Liver (tissue), 3 donors: ENCODE measurements around the gene MEX3B.

Source experiments
- CTCF ChIP-seq: fragments of 150-350 bp; IDR thresholded peaks from 2 replicates; pipeline ENCODE4 v1.5.1; 2017; ENCODE audit warnings: improper control_type of control experiment, low read depth, low read length; ENCODE audit not compliant: missing input control
- EGR1 ChIP-seq, 2 donors: IDR thresholded peaks; 2 replicates each; pipeline ENCODE4 v1.6.1; 2016 to 2018; ENCODE audit warnings: antibody characterized with exemption in 2 of 2, low read depth in 2 of 2
- GABPA ChIP-seq, 2 donors: IDR thresholded peaks in 1 of 2; conservative IDR thresholded peaks in 1 of 2; 2 replicates each; pipeline ENCODE4 v1.6.1; 2016; ENCODE audit warnings: antibody characterized with exemption in 2 of 2, mild to moderate bottlenecking in 1 of 2, moderate library complexity in 1 of 2
- JUND ChIP-seq, 2 donors: IDR thresholded peaks; 2 replicates each; pipeline ENCODE4 v1.6.1; 2016; ENCODE audit warnings: antibody characterized with exemption in 2 of 2
- REST ChIP-seq: IDR thresholded peaks from 2 replicates; pipeline ENCODE4 v1.6.1; 2016; ENCODE audit warnings: antibody characterized with exemption, mild to moderate bottlenecking
- RXRA ChIP-seq, 2 donors: IDR thresholded peaks; 2 replicates each; pipeline ENCODE4 v1.6.1; 2017 to 2018; ENCODE audit warnings: antibody characterized with exemption in 2 of 2, mild to moderate bottlenecking in 1 of 2
- SP1 ChIP-seq: IDR thresholded peaks from 2 replicates; pipeline ENCODE4 v1.6.1; 2018; ENCODE audit warnings: antibody characterized with exemption, mild to moderate bottlenecking
- TAF1 ChIP-seq: conservative IDR thresholded peaks from 2 replicates; pipeline ENCODE4 v1.6.1; 2016; ENCODE audit warnings: antibody characterized with exemption, mild to moderate bottlenecking
- YY1 ChIP-seq: IDR thresholded peaks from 2 replicates; pipeline ENCODE4 v1.6.1; 2016; ENCODE audit warnings: antibody characterized with exemption, mild to moderate bottlenecking
- donor health status: healthy.
- donor health status: healthy.

GRCh38 chr15:82040390-82040789 lies 5.4 kb downstream of the MEX3B start:
- TF ChIP-seq GABPA (IDR thresholded peaks at IDR 0.05 in 1 of 2, conservative IDR thresholded peaks at IDR 0.05 in 1 of 2) (no peak), CTCF (no peak), JUND (IDR thresholded peaks at IDR 0.05) (no peak), TAF1 (no peak), SP1 (no peak), EGR1 (IDR thresholded peaks at IDR 0.05; ENCODE audit: low read depth in 2 of 2) (no peak), REST (no peak), RXRA (IDR thresholded peaks at IDR 0.05) (no peak), YY1 (no peak)
